ENCODE measurements around the gene ATP9B.

GRCh38 chr18:79332646-79333045, 263.5 kb downstream of the ATP9B start:
- no peak for TF ChIP-seq POLR2A (IDR thresholded peaks at IDR 0.05)
- TF ChIP-seq CTCF (IDR thresholded peaks at IDR 0.05): no peak

Measured in ovary (tissue), 3 donors.